ENCODE results near the gene CCDC159.

DNA sequence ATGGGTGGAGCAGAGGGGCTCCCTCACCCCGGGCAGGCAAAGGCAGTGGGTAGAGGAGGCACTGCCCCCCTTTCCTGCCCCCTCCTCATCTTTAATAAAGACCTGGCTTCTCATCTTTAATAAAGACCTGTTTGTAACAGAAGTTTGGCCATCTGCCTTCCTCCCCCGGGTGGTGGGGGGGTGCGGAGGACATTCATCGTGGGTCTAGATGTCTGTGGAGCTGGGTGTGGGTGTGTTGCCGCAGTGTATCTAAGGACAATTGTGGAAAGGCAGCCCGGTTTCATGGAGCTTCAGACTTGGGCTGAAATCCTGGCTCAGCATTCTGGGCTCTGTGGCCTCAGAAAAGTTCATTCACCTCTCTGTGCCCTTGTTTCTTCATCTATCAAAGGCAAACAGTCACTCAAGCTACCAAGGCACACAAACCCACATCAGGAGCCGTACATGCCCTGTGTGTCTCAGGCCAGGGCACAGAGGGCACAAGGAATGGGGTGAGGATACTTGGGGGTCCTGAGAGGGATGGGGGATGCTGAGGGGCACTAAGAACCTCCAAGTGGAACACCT is 19.3 kb downstream of the CCDC159 start:
- TF ChIP-seq, protein P1, sequence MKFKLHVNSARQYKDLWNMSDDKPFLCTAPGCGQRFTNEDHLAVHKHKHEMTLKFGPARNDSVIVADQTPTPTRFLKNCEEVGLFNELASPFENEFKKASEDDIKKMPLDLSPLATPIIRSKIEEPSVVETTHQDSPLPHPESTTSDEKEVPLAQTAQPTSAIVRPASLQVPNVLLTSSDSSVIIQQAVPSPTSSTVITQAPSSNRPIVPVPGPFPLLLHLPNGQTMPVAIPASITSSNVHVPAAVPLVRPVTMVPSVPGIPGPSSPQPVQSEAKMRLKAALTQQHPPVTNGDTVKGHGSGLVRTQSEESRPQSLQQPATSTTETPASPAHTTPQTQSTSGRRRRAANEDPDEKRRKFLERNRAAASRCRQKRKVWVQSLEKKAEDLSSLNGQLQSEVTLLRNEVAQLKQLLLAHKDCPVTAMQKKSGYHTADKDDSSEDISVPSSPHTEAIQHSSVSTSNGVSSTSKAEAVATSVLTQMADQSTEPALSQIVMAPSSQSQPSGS (tag by site-specific recombination; IDR thresholded peaks at IDR 0.05; ENCODE audit: low read depth) = no peak
- TF ChIP-seq ZNF157 (tag by site-specific recombination; IDR thresholded peaks at IDR 0.05) (no peak), HOXA7 (CRISPR knock-in tag; IDR thresholded peaks at IDR 0.05; ENCODE audit: borderline replicate concordance) (no peak), ZNF184 (tag by site-specific recombination; IDR thresholded peaks at IDR 0.05) (no peak), SCRT1 (tag by site-specific recombination; IDR thresholded peaks at IDR 0.05; ENCODE audit: borderline replicate concordance) (no peak), ZNF707 (tag by site-specific recombination; IDR thresholded peaks at IDR 0.05) (no peak), ZNF549 (tag by site-specific recombination; IDR thresholded peaks at IDR 0.05) (no peak), SALL2 (tag by site-specific recombination; IDR thresholded peaks at IDR 0.05; ENCODE audit: borderline replicate concordance) (no peak), ZNF558 (tag by site-specific recombination; IDR thresholded peaks at IDR 0.05) (no peak), ZNF138 (tag by site-specific recombination; IDR thresholded peaks at IDR 0.05; ENCODE audit: borderline replicate concordance) (no peak), ZNF274 (IDR thresholded peaks at IDR 0.05; ENCODE audit: low read length) (no peak), ZNF274 (tag by site-specific recombination; IDR thresholded peaks at IDR 0.05; ENCODE audit: borderline replicate concordance) (no peak), ZNF768 (tag by site-specific recombination; IDR thresholded peaks at IDR 0.05) (no peak; the same call in 1 of the 2 replicates)
- TF ChIP-seq, protein P2, sequence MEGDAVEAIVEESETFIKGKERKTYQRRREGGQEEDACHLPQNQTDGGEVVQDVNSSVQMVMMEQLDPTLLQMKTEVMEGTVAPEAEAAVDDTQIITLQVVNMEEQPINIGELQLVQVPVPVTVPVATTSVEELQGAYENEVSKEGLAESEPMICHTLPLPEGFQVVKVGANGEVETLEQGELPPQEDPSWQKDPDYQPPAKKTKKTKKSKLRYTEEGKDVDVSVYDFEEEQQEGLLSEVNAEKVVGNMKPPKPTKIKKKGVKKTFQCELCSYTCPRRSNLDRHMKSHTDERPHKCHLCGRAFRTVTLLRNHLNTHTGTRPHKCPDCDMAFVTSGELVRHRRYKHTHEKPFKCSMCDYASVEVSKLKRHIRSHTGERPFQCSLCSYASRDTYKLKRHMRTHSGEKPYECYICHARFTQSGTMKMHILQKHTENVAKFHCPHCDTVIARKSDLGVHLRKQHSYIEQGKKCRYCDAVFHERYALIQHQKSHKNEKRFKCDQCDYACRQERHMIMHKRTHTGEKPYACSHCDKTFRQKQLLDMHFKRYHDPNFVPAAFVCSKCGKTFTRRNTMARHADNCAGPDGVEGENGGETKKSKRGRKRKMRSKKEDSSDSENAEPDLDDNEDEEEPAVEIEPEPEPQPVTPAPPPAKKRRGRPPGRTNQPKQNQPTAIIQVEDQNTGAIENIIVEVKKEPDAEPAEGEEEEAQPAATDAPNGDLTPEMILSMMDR (tag by site-specific recombination; IDR thresholded peaks at IDR 0.05) = no peak
